SKM-1 (cell line): ENCODE measurements around the gene SV2B.
"Not testable (repeated sequence)": the region's sequence is repeated elsewhere in the genome, so short reads cannot be mapped to it uniquely, and the experiment has no call there.

Experiments
- DNase-seq: peaks from one replicate; lab custom pipeline; 2025; ENCODE audit not compliant: unreplicated experiment; lab: John Stamatoyannopoulos, UW

SV2B gene

DNA sequence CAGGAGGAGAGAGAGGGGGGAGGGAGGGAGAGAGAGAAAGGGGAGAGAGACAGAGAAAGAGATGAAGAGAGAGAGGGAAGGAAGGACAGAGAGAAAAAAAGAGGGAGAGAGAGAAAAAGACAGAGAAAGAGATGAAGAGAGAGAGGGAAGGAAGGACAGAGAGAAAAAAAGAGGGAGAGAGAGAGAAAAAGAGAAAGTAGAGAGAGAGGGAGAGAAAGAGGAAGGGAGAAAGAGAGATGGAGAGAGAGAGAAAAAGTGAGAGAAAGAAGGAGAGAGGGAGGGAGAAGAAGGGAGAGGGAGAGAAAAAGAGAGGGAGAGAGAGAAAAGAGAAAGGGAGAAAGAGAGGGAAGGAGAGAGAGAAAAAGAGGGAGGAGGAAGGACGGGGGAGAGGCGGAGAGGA, 204.2 kb downstream of the SV2B start:
- no peak for DNase-seq

- no peak for DNase-seq
These were observed 204.7 kb downstream of the SV2B start for GRCh38 chr15:91304786-91305185.

- DNase-seq = no peak
These were observed 206.1 kb downstream of the SV2B start for GRCh38 chr15:91306144-91306543.

- DNase-seq = no peak
These were observed 207.5 kb downstream of the SV2B start for GRCh38 chr15:91307601-91308000.

- peak; percentile 86 for DNase-seq
These were observed 208.1 kb downstream of the SV2B start for GRCh38 chr15:91308199-91308598.

GRCh38 chr15:91308855-91309254, 208.8 kb downstream of the SV2B start:
- DNase-seq = no peak

DNA sequence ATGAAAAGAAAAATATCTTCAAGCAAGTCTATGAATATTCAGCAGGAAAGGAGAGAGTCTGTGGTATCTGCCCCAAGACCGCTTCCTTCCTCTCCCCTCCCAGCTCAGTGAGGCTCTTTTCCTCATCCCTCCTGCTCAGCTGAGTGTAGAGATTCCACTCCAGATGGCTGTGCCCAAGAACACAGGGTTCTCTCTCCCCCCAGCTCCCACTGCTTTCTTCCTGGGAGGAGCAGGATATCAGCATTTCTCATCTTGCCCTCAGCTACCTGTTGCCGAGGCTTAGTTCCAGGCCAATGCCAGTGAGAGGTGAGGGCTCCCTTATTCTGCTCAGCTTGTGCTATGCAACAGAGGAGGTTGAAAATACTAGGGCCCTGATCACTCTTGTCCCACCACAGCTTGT, 211.9 kb downstream of the SV2B start:
- peak; percentile 22 for DNase-seq

- no peak for DNase-seq
These were observed 216.1 kb downstream of the SV2B start for GRCh38 chr15:91316126-91316525.

- no peak for DNase-seq
These were observed 218.5 kb downstream of the SV2B start for GRCh38 chr15:91318516-91318915.

GRCh38 chr15:91318931-91319330, 218.9 kb downstream of the SV2B start:
- DNase-seq = no peak

DNA sequence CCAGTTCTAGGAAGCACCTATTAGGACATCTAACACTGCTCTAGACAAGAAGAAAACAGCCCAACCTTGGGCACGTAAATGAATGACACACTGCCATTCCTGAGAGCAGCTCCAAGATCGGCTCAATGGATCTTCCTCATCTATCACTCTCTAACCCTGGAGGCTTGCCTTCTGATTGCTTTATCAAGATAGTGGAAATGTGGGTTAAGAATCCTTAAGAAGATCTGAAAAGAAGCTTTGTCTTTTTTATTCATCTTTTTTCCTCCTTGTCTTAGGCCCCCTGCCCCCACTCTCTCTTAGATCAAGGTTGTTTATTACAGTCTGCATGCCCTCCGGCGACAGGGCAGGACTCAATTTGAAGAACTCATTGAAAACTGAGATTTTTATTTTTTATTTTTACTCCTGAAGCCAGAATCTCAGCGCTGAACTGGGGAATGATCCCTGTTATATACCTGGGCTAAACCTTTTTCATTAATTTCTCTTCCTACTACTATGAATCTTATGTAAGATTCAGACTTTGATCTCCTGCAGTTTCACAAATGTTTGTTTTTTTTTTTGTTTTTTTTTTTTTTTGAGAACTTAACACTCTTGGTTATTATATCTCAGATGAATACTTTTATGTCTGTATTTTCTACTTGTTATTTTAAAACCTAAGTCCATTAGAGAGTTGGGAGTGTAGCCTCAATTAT, 219.5 kb downstream of the SV2B start:
- no peak for DNase-seq

DNA sequence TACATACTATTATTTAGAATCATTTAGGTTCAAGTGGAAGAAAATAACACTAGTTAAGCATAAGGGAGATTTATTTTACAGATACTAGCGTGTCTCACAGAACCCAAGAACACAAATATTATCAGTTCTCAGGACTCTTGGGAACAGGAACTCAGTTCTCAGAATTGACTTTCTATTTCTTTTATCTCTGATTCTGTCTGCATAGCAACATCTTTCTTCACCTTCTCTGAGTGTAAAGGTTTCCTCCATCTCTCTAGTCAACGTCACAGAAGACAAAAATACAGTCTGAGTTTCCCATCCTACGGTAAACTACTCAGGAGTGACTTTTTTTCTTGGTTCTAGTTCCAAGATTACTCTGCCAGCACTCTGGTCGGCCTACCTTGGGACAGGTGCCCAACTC, 220.0 kb downstream of the SV2B start:
- no peak for DNase-seq

DNA sequence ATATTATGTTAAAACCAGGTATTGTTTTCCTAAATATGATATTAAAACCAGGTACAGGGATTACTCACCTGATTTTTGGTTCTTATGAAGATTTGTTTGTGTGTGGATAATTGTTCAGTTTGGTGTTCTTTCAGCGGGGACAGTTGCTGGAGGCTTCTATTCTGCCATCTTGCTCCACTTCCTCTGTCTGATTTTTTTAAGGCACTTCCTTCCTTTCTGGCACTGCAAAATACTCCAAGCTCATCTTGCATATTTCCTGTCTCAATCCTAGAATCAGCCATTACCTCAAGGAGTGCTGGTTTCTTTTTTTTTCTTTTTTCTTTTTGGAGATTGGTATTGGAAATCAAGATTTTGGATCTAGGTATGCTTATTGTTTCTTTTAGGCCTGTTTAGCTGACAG, 229.9 kb downstream of the SV2B start:
- DNase-seq = no peak

DNA sequence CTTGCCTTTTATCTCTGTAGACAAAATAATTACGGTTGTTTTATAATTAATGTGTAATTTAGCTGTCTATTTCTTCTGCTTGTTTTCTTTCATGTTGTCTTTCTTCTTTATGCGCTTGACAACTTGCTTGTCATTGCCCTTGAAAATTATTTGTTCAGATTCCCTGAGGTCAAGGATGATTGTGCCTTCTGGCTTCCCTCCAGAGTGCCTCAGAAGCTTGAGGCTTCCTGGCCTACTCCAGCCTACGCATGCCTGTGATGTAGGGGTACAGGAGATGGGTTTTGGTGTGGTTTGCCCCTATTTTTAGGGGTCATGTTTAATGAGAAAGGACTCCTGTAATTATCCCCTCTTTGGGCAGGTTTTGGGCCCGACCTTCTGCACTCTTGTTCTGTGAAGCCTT, 231.5 kb downstream of the SV2B start:
- DNase-seq = no peak

DNA sequence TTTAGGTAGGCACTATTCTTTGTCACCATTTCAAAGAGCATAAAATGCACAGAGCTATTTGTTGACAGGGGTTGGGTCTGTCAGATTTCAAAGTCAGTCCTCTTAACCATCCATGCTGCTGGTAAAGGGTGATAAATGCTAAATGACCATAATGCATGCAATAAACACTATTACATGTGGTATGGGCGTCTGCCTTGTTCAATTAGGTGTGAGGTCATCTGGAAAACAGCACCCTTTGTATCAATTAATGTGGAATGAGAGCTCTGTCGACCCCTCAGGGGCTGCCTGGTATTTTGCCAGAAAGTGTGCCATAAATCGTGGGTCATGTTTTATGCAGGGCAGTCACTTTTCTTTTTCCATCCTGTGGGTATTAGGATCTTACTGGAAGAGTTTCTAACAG, 235.6 kb downstream of the SV2B start:
- DNase-seq = no peak

DNA sequence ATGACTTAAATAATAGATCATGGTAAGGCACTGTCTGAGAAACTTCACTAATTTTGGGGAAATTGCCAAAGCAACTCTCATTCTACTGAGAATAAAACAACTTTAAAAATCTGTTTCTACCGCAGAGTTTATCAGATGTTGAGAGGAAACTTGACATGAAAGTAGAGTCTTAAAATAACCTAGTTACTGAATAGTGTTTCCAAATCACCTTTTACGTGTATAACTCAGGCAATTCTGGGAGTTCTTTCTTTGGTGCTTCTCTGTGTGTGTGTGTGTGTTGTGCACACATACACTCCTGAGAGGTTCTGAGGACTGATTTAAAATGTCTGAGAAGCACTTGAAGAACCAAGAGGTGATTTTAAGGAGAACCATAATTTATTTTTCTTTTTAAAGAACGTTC, 236.6 kb downstream of the SV2B start:
- DNase-seq = no peak

DNA sequence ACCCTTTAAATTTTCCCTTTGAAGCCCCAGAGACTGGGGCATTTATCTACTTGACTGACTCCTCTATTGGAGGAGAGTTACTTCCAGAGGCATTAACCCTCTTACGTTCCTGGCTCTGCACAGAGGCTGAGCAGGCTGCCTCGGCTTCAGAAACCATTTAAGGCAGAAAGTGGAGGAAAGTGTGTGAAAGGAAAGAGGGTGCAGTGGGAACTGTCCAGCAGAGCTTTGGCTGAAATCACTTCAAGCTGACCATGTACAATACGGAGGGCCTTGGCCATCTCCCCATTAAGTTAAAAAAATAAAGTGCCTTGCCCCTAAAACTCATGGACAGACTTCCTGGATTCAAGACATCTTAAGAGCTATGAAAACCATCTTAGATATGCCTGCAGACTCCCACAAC, 238.7 kb downstream of the SV2B start:
- DNase-seq = no peak

DNA sequence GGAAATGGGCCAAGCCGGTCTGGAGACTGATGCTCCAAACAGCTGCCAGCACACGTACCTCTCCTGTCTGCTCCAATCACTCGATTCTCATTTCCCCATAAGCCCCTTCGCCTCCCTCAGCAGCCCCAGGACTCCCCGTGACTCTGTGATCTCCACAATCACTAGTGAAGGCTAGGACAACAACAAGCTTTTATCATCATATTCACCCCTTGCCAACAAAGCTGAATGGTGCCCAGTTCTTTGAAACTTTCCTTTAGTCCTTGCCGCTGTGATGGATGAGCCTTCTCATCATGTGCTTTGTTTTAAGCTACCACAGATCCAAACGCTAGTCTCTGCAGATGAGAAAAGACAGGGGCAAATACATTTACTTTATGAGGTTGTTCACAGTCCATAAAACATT, 242.0 kb downstream of the SV2B start:
- DNase-seq = no peak

DNA sequence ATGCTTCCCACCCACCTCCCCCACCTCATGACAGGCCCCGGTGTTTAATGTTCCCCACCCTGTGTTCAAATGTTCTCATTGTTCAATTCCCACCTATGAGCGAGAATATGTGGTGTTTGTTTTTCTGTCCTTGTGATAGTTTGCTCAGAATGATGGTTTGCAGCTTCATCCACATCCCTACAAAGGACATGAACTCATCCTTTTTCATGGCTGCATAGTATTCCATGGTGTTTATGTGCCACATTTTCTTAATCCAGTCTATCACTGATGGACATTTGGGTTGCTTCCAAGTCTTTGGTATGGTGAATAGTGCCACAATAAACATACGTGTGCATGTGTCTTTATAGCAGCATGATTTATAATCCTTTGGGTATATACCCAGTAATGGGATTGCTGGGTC, 244.9 kb downstream of the SV2B start:
- not testable (repeated sequence) for DNase-seq

- no peak for DNase-seq
These were observed 245.7 kb downstream of the SV2B start for GRCh38 chr15:91345736-91346135.

DNA sequence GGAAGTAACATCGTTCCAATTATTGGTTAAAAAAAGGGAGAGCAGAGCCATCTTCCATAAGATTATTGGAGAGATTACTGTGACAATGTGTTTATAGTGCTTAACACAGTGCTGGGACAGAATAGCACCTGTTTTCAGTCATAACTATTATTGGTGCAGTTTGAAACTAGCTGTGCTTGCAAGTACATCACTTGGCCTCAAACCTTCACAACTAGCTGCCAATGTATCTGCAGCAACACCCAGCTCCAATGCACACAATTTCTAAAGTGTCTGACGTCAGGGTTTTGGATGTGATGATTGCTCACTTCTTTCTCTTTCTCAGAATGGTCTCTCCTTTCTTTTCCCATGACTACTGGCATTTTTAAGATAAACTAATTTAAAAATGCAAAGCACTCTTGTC, 246.2 kb downstream of the SV2B start:
- DNase-seq = no peak

GRCh38 chr15:91348752-91349500, 248.9 kb downstream of the SV2B start:
- DNase-seq = no peak
